Urinary bladder (tissue), 4 donors: ENCODE results near the gene PHF5A. TPM values are rescaled to one million over a fixed set of nuclear protein-coding genes. Genes with fewer than 3 reads are reported as not detected.

Experiments
- DNase-seq: peaks from one replicate; pipeline ENCODE4 v3.0.0-alpha.2; 2015; ENCODE audit errors: extremely low spot score
- H3K27ac ChIP-seq: one replicate; pipeline ENCODE4 v1.5.1; 2013; ENCODE audit warnings: low read depth, mild to moderate bottlenecking, moderate library complexity
- H3K36me3 ChIP-seq: one replicate; pipeline ENCODE4 v1.6.1; 2013; ENCODE audit warnings: mild to moderate bottlenecking, moderate library complexity; ENCODE audit not compliant: insufficient read depth
- H3K4me1 ChIP-seq: one replicate; pipeline ENCODE4 v1.6.1; 2013; ENCODE audit warnings: mild to moderate bottlenecking, moderate library complexity; ENCODE audit not compliant: insufficient read depth
- H3K4me3 ChIP-seq: one replicate; pipeline ENCODE4 v1.5.1; 2013; ENCODE audit warnings: low read depth, low read length
- WGBS: extraction: QIAGEN DNeasy Blood & Tissue Kit; methylation state at CpG from one replicate; pipeline ENCODE4 v1.1.7; 2013; 5-methylcytosine and 5-hydroxymethylcytosine counted together
- polyA plus RNA-seq: library from polyadenylated mRNA; stranded (reverse); fragments of 200-250 nt; gene quantifications from one replicate; pipeline ENCODE4 v1.2.3, GENCODE V29; 2013
- total RNA-seq: library from RNA; depleted of rRNA; stranded (reverse); fragments of >200 nt; gene quantifications from one replicate; pipeline ENCODE4 v1.2.3, GENCODE V29; 2014
- donor health status: healthy with polysubstance abuse.
- donor health status: healthy.

The PHF5A gene
- total and polyA plus RNA-seq, 2 donors: 37.3 to 38.1 TPM

GRCh38 chr22:41501209-41501608 is 32.7 kb upstream of the PHF5A start:
- Histone ChIP-seq H3K36me3 (no peaks in the 10 kb centered on the region), H3K27ac (no peak overlapping the region), H3K4me3 (no peak overlapping the region), H3K4me1 (no peaks in the 10 kb centered on the region)
- no peak for DNase-seq
- WGBS: 88% methylated on average over 5 of the region's 5 CpGs

DNA sequence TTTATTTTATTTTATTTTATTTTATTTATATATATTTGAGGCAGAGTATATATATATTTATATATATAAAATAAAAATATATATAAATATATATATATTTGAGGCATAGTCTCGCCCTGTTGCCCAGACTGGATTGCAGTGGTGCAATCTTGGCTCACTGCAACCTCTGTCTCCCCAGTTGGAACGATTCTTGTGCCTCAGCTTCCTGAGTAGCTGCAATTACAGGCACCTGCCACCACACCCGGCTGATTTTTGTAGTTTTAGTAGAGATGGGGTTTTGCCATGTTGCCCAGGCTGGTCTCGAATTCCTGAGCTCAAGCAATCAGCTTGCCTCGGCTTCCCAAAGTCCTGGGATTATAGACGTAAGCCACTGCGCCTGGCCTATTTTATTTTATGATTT is 31.8 kb upstream of the PHF5A start:
- H3K36me3 ChIP-seq: no peaks in the 10 kb centered on the region
- 90% methylated on average over 7 of the region's 7 CpGs for WGBS

GRCh38 chr22:41499624-41500280 is 31.3 kb upstream of the PHF5A start:
- Histone ChIP-seq H3K4me3 (no peak overlapping the region), H3K4me1 (no peaks in the 10 kb centered on the region), H3K36me3 (no peaks in the 10 kb centered on the region), H3K27ac (no peak overlapping the region)
- 93% methylated on average over 10 of the region's 10 CpGs for WGBS
- no peak for DNase-seq

More for the DNA sequence above, 31.8 kb upstream of the PHF5A start:
- no peak for DNase-seq
- Histone ChIP-seq H3K4me3 (no peak overlapping the region), H3K4me1 (no peaks in the 10 kb centered on the region), H3K27ac (no peak overlapping the region)

DNA sequence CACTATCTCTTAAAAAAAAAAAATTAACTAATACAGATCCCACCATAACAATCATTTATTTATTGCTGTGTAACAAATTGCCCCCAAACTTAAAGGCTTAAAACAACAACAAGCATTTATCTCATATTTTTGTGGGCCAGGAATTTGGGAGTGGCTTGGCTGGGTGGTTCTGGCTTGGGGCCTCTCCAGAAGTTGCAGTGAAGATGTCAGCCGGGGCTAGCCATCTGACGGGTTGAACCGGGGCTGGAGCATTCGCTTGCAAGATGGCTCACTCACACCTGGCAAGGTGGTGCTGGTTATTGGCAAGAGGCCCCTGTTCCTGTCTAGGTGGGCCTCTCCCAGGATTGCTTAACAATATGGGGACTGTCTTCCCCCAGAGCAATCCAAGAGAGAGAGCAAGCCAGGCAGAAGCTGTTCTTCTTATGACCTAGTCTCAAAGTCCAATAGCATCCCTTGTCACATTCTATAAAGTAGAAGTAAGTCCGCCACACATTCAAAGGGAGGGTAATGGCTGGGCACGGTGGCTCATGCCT is 29.9 kb upstream of the PHF5A start:
- Histone ChIP-seq H3K4me1 (no peaks in the 10 kb centered on the region), H3K27ac (no peak overlapping the region), H3K4me3 (no peak overlapping the region), H3K36me3 (no peaks in the 10 kb centered on the region)
- DNase-seq: no peak
- 65% methylated on average over 6 of the region's 6 CpGs for WGBS

- Histone ChIP-seq H3K4me1 (peaks cover 3% of the 10 kb centered on the region), H3K4me3 (no peak overlapping the region), H3K27ac (no peak overlapping the region), H3K36me3 (peaks cover 1% of the 10 kb centered on the region)
- DNase-seq: peak; percentile 47
- 49% methylated on average over 5 of the region's 5 CpGs for WGBS
These were observed 23.0 kb upstream of the PHF5A start for GRCh38 chr22:41491374-41492100.

- no peak for DNase-seq
- 75% methylated on average over 3 of the region's 3 CpGs for whole genome bisulfite sequencing
- Histone ChIP-seq H3K27ac (no peak overlapping the region), H3K36me3 (peaks cover 1% of the 10 kb centered on the region), H3K4me1 (peaks cover 3% of the 10 kb centered on the region), H3K4me3 (no peak overlapping the region)
These were observed 20.3 kb upstream of the PHF5A start for GRCh38 chr22:41488596-41489385.

GRCh38 chr22:41488076-41488475 is 19.6 kb upstream of the PHF5A start:
- no peak overlapping the region for H3K27ac ChIP-seq
- WGBS: 86% methylated on average over 4 of the region's 4 CpGs

DNA sequence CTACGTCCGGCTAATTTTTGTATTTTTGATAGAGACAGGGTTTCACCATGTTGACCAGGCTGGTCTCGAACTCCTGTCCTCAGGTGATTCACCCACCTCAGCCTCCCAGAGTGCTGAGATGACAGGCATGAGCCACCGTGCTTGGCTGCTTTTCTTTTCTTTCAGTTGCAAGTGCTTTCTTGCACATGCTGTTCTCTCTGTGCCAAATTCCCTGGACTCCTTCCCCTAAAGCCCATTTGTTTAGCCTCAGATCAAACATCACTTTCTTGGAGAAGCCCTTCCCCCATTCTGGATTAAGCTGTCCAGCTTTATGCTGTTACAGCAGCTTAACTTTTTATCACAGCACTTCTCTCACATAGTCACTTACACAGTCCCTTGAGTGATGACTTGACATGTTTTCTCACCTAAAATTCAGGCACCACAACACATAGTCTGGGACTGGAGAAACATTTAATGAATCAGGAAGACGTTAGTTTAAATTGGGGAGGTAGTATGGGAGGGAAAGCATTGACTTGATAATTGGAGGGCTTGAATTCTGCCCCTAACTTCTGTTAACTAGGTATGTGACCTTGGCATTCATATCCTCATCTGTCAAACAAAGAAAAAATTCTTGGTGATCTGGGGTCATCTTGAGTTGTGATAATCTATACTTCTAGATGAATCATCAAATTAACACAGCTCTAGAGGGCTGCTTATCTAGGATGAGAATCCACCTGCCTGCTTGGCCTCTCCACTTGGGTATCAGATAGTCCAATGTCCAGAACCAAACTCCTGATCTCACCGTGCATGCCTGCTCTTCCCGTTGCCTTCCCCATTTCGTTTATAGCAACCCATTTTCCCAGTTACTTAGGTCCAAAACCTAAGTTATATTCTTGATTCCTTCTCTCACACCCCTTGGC is 18.8 kb upstream of the PHF5A start:
- Histone ChIP-seq H3K36me3 (no peaks in the 10 kb centered on the region), H3K4me3 (no peak overlapping the region), H3K4me1 (peaks cover 3% of the 10 kb centered on the region), H3K27ac (no peak overlapping the region)
- WGBS: 64% methylated on average over 8 of the region's 8 CpGs
- no peak for DNase-seq

More at GRCh38 chr22:41488076-41488475, 19.6 kb upstream of the PHF5A start:
- H3K4me3 ChIP-seq: no peak overlapping the region
- H3K36me3 ChIP-seq: no peaks in the 10 kb centered on the region
- H3K4me1 ChIP-seq: peaks cover 3% of the 10 kb centered on the region
- DNase-seq: no peak

DNA sequence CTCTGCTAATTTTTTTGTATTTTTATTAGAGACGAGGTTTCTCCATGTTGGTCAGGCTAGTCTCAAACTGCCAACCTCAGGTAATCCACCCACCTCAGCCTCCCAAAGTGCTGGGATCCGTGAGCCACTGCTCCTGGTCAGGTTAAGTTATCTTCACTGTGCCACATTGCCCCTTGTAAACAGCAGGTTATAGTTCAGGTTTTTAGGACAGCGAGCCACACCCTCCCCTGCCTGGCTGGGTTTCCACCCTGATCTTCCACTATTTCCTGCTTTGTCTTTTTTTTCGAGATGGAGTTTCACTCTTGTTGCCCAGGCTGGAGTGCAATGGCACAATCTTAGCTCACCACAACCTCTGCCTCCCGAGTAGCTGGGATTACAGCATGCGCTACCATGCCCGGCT is 16.5 kb upstream of the PHF5A start:
- Histone ChIP-seq H3K36me3 (no peaks in the 10 kb centered on the region), H3K4me3 (no peak overlapping the region), H3K4me1 (peaks cover 3% of the 10 kb centered on the region), H3K27ac (no peak overlapping the region)
- WGBS: 80% methylated on average over 7 of the region's 7 CpGs
- DNase-seq: no peak

- H3K4me3 ChIP-seq: no peak overlapping the region
- H3K4me1 ChIP-seq: no peaks in the 10 kb centered on the region
- H3K36me3 ChIP-seq: no peaks in the 10 kb centered on the region
- H3K27ac ChIP-seq: no peak overlapping the region
- DNase-seq: no peak
- 54% methylated on average over 2 of the region's 2 CpGs for WGBS
These were observed 13.9 kb upstream of the PHF5A start for GRCh38 chr22:41482319-41482935.

DNA sequence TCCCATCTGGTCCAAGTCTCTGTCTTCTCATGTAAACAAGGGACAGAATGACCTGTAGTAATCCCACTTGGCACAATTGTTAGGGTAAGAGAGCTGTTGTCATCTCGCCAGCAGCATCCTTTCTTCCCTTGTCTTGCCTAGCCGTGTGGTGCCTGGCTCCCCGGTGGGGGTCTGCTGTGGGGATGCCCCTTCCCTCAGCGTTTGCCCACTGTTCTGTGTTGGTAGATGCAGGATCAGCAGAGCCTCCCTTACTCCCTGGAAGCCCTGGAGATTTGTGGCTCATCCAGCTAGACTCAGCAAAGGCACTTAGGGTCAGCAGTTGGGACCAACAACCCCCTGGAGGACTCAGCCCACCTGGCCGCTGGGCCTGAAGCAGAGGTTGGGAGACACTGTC is 13.4 kb upstream of the PHF5A start:
- no peak for DNase-seq
- WGBS: 73% methylated on average over 5 of the region's 5 CpGs
- no peak overlapping the region for H3K4me3 ChIP-seq
- H3K4me1 ChIP-seq: no peaks in the 10 kb centered on the region
- H3K36me3 ChIP-seq: no peaks in the 10 kb centered on the region
- no peak overlapping the region for H3K27ac ChIP-seq

GRCh38 chr22:41481131-41481830 is 12.8 kb upstream of the PHF5A start:
- H3K4me1 ChIP-seq: no peaks in the 10 kb centered on the region
- no peak overlapping the region for H3K4me3 ChIP-seq
- no peak for DNase-seq
- WGBS: 81% methylated on average over 15 of the region's 15 CpGs
- H3K27ac ChIP-seq: no peak overlapping the region
- no peaks in the 10 kb centered on the region for H3K36me3 ChIP-seq
